Activated T-cell treated with anti-CD3 and anti-CD28 coated beads, Interleukin-2, amount 50 U/mL, for 4 hours (primary cell): ENCODE data around the gene LAMP1. TPM values are rescaled to one million over a fixed set of nuclear protein-coding genes. Genes with fewer than 3 reads are reported as not detected.

Experiments
- ATAC-seq, 2 donors: fragments of 200-7000 bp; cut with Tn5 transposase; one replicate each; pipeline ENCODE4 v1.10.0; 2021
- DNase-seq: peaks from one replicate; pipeline ENCODE4 v3.0.0-alpha.2; 2020
- H3K27me3 Mint-ChIP-seq: one replicate; pipeline ENCODE4 v1.8.0; 2021; ENCODE audit warnings: low read depth, mixed read lengths
- H3K36me3 Mint-ChIP-seq: one replicate; pipeline ENCODE4 v1.8.0; 2022; ENCODE audit warnings: mixed read lengths; ENCODE audit not compliant: insufficient read depth
- H3K4me1 Mint-ChIP-seq: one replicate; pipeline ENCODE4 v1.8.0; 2021; ENCODE audit warnings: low read depth, mixed read lengths
- H3K4me3 Mint-ChIP-seq: one replicate; pipeline ENCODE4 v1.8.0; 2021; ENCODE audit warnings: mild to moderate bottlenecking, moderate library complexity, mixed read lengths
- H3K9me3 Mint-ChIP-seq: one replicate; pipeline ENCODE4 v1.8.0; 2021; ENCODE audit warnings: mixed read lengths
- total RNA-seq, 3 donors: library from RNA; stranded (reverse); gene quantifications; one replicate each; pipeline ENCODE4 v1.2.1, GENCODE V29; 2021

LAMP1 gene
- total RNA-seq, 3 donors from 2014 or later = 81.8 to 101 (median 88.4) TPM

DNA sequence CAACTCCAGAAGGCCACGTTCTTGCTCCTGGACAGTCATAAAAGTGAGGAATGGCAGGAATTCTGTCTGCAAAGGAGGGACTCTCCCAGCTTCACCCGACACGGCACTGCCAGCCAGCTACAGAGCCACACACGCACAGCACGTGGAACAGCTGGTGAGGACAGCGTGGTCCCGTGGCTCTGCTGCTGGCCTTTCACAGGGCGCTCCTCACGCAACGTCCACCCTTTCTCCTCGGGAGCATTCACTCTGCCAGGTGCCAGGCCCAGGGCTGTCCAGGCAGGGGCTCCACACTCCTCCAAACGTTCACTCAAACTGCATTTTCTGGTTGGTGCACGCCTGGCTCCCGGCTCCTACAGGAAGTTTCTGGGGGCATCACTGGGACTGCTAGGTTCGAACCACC lies 52.5 kb downstream of the LAMP1 start:
- H3K9me3 Mint-ChIP-seq = peaks cover 5% of the 10 kb centered on the region
- no peak overlapping the region for H3K4me3 Mint-ChIP-seq
- ATAC-seq (no peak), DNase-seq (no peak)
- peaks cover 5% of the 10 kb centered on the region for H3K27me3 Mint-ChIP-seq
- no peaks in the 10 kb centered on the region for H3K4me1 Mint-ChIP-seq
- H3K36me3 Mint-ChIP-seq = no peaks in the 10 kb centered on the region

- DNase-seq (no peak), ATAC-seq (peak; percentile 18 to 28)
- Mint-ChIP-seq H3K9me3 (peaks cover 5% of the 10 kb centered on the region), H3K36me3 (no peaks in the 10 kb centered on the region), H3K4me1 (no peaks in the 10 kb centered on the region), H3K27me3 (peaks cover 8% of the 10 kb centered on the region), H3K4me3 (no peak overlapping the region)
Measured at GRCh38 chr13:113350065-113350937, 53.3 kb downstream of the LAMP1 start.

DNA sequence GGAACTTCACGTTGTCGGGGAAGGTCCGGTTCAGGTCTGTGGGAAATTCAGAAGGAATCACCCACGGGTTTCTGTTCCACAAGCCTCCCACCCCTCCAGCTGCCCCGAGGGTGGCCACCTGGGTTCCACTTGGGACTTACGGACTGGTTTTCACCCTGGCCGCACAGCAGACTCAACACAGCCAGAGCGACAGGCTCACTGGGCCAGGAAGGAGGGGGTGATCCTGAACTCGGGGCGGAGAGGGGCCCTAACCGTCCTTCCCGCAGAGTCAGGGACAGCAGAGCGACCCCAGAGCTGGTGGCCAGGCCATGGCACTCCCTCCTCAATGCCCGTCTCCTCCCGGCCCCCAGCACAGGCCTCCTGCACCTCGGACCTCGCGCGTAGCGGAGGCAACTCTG lies 53.9 kb downstream of the LAMP1 start:
- Mint-ChIP-seq H3K9me3 (no peaks in the 10 kb centered on the region), H3K27me3 (peaks cover 8% of the 10 kb centered on the region), H3K4me3 (no peak overlapping the region), H3K36me3 (no peaks in the 10 kb centered on the region), H3K4me1 (no peaks in the 10 kb centered on the region)
- DNase-seq (no peak), ATAC-seq (no peak)

DNA sequence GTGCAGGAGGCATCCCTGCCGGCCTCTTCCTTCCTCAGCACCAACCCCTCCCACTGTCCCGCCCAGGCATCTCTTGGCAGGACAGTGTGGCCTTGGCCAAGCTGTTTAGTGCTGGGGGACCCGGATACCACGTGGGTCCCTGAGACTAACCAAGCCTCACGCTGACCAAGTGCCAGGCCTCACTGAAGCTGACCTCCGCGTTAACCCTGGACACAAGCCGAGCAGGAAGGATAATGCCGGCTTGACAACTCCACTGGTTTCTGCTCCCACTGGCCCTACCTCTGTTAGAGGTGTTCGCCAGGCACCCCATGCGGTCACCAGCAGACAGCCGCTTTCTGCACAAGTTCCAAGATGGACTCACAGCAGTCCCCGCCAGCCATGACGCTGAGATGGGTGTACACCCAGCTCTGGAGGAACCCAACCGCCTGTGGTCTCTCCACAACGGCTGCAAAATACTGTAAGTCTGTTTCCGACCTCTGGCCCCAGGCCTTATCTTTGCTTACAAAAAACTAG lies 54.5 kb downstream of the LAMP1 start:
- no peaks in the 10 kb centered on the region for H3K36me3 Mint-ChIP-seq
- no peaks in the 10 kb centered on the region for H3K9me3 Mint-ChIP-seq

GRCh38 chr13:113353254-113353653 lies 56.2 kb downstream of the LAMP1 start:
- Mint-ChIP-seq H3K4me3 (no peak overlapping the region), H3K36me3 (no peaks in the 10 kb centered on the region), H3K27me3 (peaks cover 8% of the 10 kb centered on the region), H3K4me1 (no peaks in the 10 kb centered on the region), H3K9me3 (no peaks in the 10 kb centered on the region)
- DNase-seq = no peak
- no peak for ATAC-seq

More for the DNA sequence above, 54.5 kb downstream of the LAMP1 start:
- no peak for DNase-seq
- H3K27me3 Mint-ChIP-seq = peaks cover 8% of the 10 kb centered on the region
- ATAC-seq = no peak
- H3K4me3 Mint-ChIP-seq = no peak overlapping the region
- H3K4me1 Mint-ChIP-seq = no peaks in the 10 kb centered on the region

GRCh38 chr13:113354831-113355610 lies 58.0 kb downstream of the LAMP1 start:
- H3K4me1 Mint-ChIP-seq = no peaks in the 10 kb centered on the region
- H3K4me3 Mint-ChIP-seq = no peak overlapping the region
- no peaks in the 10 kb centered on the region for H3K36me3 Mint-ChIP-seq
- DNase-seq (no peak), ATAC-seq (no peak)
- peaks cover 8% of the 10 kb centered on the region for H3K27me3 Mint-ChIP-seq
- no peaks in the 10 kb centered on the region for H3K9me3 Mint-ChIP-seq

DNA sequence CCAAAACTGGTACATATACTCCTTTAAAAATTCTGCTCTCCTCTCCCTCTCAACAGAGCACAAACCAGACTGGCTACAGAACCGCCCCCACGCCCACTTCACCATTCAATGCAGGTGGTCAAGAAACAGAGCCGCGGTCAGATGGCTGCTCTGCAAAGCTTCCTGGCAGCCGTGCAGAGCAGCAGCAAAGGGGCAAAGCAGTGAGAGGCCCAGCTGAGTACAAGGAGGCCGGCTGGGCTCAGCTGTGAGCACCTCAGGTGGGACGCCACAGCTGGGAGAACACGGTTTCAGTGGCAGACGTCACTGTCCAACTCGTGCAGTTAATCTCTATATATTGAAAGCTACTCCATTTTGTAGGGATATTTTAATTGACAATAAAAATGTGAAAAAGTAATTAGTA lies 58.6 kb downstream of the LAMP1 start:
- Mint-ChIP-seq H3K9me3 (no peaks in the 10 kb centered on the region), H3K27me3 (peaks cover 8% of the 10 kb centered on the region), H3K36me3 (no peaks in the 10 kb centered on the region), H3K4me1 (no peaks in the 10 kb centered on the region), H3K4me3 (no peak overlapping the region)
- DNase-seq = no peak
- ATAC-seq = no peak

DNA sequence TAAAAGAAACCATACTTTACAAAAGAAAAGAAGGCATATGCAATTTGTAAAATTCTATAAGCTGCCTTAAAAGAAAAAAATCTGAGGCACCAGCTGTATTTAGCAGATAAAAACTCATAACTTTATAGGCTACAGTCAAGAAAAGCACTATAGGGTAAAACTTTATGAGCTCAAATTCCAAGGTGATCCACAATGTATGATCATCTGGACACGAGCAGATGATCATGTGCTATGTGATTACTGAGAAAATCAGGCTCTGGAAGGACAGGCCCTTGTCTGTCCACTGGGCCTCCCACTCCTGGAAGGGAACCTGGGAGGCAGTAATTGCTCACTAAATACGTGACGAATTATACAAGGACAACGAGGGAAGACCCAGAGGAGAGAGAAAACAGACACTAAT lies 59.6 kb downstream of the LAMP1 start:
- DNase-seq = no peak
- ATAC-seq = no peak
- no peaks in the 10 kb centered on the region for H3K4me1 Mint-ChIP-seq
- no peak overlapping the region for H3K4me3 Mint-ChIP-seq
- peaks cover 13% of the 10 kb centered on the region for H3K27me3 Mint-ChIP-seq
- H3K36me3 Mint-ChIP-seq = no peaks in the 10 kb centered on the region
- no peaks in the 10 kb centered on the region for H3K9me3 Mint-ChIP-seq

DNA sequence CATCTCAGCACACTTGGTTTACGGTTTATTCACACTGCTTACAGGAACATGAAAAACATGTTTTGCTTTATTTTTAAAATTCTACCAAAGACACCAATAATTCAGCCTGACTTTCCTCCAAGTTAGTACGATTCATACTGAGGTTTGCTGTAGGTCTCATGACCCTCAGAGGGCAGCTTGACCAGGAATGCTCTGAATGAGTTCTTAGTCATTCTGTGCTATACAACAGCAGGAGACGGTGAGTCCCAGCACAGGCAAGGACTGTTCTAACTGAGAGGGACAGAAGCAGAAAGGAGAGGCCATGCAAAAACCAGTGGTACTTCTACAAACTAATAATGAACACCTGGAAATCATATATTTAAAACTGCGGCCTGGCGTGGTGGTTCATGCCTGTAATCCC lies 60.5 kb downstream of the LAMP1 start:
- ATAC-seq (no peak), DNase-seq (no peak)
- H3K9me3 Mint-ChIP-seq = no peaks in the 10 kb centered on the region
- no peak overlapping the region for H3K4me3 Mint-ChIP-seq
- H3K27me3 Mint-ChIP-seq = peaks cover 16% of the 10 kb centered on the region
- peaks cover under 1% of the 10 kb centered on the region for H3K4me1 Mint-ChIP-seq
- H3K36me3 Mint-ChIP-seq = no peaks in the 10 kb centered on the region

- peaks cover 16% of the 10 kb centered on the region for H3K27me3 Mint-ChIP-seq
- H3K4me3 Mint-ChIP-seq = no peak overlapping the region
- H3K36me3 Mint-ChIP-seq = no peaks in the 10 kb centered on the region
- no peak for DNase-seq
- no peaks in the 10 kb centered on the region for H3K9me3 Mint-ChIP-seq
- ATAC-seq = no peak
- peaks cover 3% of the 10 kb centered on the region for H3K4me1 Mint-ChIP-seq
Measured at GRCh38 chr13:113358653-113359190, 61.7 kb downstream of the LAMP1 start.

DNA sequence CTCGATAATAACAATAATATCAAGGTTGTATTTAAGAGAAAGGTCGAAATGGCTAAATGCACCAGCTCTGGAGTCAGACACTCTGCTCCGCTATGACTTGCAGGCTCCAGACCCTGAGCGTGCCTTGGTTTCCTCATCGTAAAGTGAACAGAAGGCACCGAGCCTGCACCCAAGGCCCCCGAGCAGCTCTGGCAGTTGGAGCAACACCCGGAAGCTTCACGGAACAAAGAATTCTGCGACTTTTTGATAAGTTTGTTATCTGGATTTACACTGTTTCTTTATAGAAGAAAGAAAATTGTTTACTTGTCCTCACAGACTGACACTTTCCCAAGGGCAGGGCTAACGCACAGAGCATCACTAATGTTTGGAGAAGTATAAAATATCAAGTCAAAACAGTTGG lies 62.5 kb downstream of the LAMP1 start:
- Mint-ChIP-seq H3K4me3 (no peak overlapping the region), H3K9me3 (no peaks in the 10 kb centered on the region), H3K27me3 (peaks cover 16% of the 10 kb centered on the region), H3K36me3 (no peaks in the 10 kb centered on the region), H3K4me1 (peaks cover 3% of the 10 kb centered on the region)
- ATAC-seq = no peak
- DNase-seq = no peak

- Mint-ChIP-seq H3K9me3 (no peaks in the 10 kb centered on the region), H3K27me3 (peaks cover 15% of the 10 kb centered on the region), H3K4me1 (peaks cover 5% of the 10 kb centered on the region), H3K36me3 (no peaks in the 10 kb centered on the region), H3K4me3 (no peak overlapping the region)
- ATAC-seq (no peak), DNase-seq (no peak)
Measured at GRCh38 chr13:113360446-113360845, 63.4 kb downstream of the LAMP1 start.

DNA sequence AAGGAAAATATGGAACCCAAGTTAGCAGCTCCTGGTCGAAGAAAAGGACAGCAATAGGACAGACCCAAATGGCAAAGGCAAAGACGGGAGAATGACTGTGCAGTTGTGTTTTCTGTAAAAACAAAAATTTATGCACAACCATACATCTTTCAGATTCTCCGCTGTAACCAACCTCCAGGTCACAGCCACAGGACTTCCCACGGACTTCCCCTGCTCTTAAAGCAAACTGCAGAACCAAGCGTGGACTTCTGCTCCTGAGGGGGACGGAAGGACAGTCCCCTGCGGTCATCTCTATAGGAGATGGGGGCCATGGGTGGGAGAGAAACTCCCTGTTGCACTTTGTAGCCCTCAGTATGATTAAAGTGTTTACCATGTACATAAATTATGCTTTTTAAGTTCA lies 64.4 kb downstream of the LAMP1 start:
- H3K4me3 Mint-ChIP-seq = no peak overlapping the region
- ATAC-seq = peak in 1 of 2 donors; percentile 36

DNA sequence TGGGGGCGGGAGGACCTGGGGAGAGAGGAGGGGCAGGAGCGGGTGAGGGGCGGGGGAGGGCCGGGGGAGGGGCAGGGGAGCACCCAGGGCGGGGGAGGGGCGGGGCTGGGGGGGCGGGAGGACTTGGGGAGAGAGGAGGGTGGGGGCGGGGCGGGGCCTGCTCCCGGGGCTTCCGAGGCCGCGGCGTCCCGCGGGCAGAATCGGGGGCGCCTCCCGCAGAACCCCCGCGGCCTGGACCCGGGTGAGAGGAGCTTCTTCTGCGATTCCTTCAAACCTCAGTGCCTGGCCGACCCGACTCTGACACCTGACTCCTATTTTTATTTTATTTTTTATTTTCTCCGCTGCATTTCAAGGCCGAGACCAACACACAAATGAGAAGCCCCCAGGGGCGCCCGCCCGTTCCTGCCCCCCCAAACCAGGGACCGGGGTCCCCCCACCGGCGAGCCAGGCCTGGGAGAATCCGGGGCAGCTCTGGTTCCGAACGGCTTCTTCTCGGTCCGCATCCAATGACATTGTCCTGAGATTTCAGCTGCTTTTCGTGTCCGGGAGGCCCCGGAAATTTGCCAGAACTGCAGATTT lies 67.4 kb downstream of the LAMP1 start:
- no peak for ATAC-seq
- Mint-ChIP-seq H3K27me3 (peaks cover 21% of the 10 kb centered on the region), H3K9me3 (no peaks in the 10 kb centered on the region), H3K4me1 (peaks cover 5% of the 10 kb centered on the region), H3K36me3 (no peaks in the 10 kb centered on the region), H3K4me3 (no peak overlapping the region)
- no peak for DNase-seq

More for the DNA sequence above, 64.4 kb downstream of the LAMP1 start:
- H3K36me3 Mint-ChIP-seq = no peaks in the 10 kb centered on the region
- no peaks in the 10 kb centered on the region for H3K9me3 Mint-ChIP-seq
- H3K27me3 Mint-ChIP-seq = peaks cover 21% of the 10 kb centered on the region
- peaks cover 5% of the 10 kb centered on the region for H3K4me1 Mint-ChIP-seq
- DNase-seq = no peak
